GM19455 (cell line): ENCODE measurements around the gene TAS2R20.

ENCODE experiments used
- ATAC-seq: cut with Tn5 transposase; IDR thresholded peaks from one replicate; pipeline ENCODE4 v1.9.1; 2021; ENCODE audit not compliant: unreplicated experiment

The TAS2R20 gene

GRCh38 chr12:10960211-10960610 lies 37.9 kb downstream of the TAS2R20 start:
- ATAC-seq: no peak

GRCh38 chr12:10959804-10960203 lies 38.3 kb downstream of the TAS2R20 start:
- ATAC-seq: no peak

DNA sequence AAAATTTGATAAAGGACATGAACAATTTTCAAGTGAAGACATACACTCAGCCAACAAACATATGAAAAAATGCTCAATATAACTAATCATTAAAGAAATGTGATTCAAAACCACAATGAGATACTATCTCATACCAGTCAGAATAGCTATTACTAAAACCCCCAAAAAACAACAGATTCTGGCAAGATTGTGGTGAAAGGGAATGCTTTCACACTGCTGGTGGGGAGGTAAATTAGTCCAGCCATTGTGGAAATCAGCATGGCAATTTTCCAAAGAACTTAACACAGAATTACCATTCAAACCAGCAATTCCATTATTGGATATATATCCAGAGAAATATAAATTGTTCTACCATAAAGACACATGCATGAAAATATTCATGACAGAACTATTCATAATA lies 40.4 kb downstream of the TAS2R20 start:
- ATAC-seq: no peak

- ATAC-seq: no peak
These were observed 42.0 kb downstream of the TAS2R20 start for GRCh38 chr12:10956085-10956484.

DNA sequence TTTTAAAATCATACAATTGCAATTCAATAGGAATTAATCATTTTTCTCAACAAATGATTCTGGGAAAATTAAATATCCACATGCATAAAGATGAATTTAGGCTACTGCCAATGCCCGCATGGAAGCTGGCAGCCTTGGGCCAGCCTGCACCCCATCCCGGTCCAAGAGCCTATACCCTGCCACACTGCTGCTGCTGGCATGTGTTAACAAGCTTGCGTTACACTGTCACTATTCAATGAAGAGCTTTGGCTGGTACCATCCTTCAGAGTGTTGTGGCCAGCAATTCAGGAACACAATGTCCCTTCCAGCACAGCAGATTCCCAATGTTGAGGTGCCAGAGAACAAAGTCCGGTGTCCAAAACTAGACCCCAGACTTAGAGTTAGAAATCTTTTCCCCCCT lies 45.5 kb downstream of the TAS2R20 start:
- ATAC-seq: no peak
